Esophagus squamous epithelium (tissue), 4 donors: Measurements from ENCODE around the gene RORC.

Source experiments
- CTCF ChIP-seq, 6 experiments: fragments of 450-650 bp in 4 of 6; fragments of 200-600 bp in 2 of 6; sonication (generic) in 2 of 6; IDR thresholded peaks; one replicate each; pipeline ENCODE4 v1.5.1; 2016 to 2019; ENCODE audit warnings: antibody characterized with exemption in 6 of 6, mild to moderate bottlenecking in 4 of 6, moderate library complexity in 4 of 6
- POLR2A ChIP-seq, 4 donors: fragments of 450-650 bp; IDR thresholded peaks; one replicate each; pipeline ENCODE4 v1.6.1; 2017; ENCODE audit warnings: antibody characterized with exemption in 4 of 4, mild to moderate bottlenecking in 4 of 4, moderate library complexity in 3 of 4

GRCh38 chr1:151798571-151798970, 33.0 kb downstream of the RORC start:
- TF ChIP-seq CTCF (IDR thresholded peaks at IDR 0.05) (no peak), POLR2A (IDR thresholded peaks at IDR 0.05) (no peak)
